HG03139 (cell line): ENCODE data around the gene CDH4.

Experiments used
- ATAC-seq: cut with Tn5 transposase; IDR thresholded peaks from one replicate; pipeline ENCODE4 v1.9.1; 2021; ENCODE audit not compliant: unreplicated experiment

The CDH4 gene

GRCh38 chr20:61528591-61528990 is 276.5 kb downstream of the CDH4 start:
- ATAC-seq: no peak

GRCh38 chr20:61529354-61529753 is 277.3 kb downstream of the CDH4 start:
- ATAC-seq: no peak

GRCh38 chr20:61531553-61532345 is 279.7 kb downstream of the CDH4 start:
- ATAC-seq: no peak

- no peak for ATAC-seq
These were observed 280.7 kb downstream of the CDH4 start for GRCh38 chr20:61532736-61533135.

GRCh38 chr20:61533231-61533631 is 281.2 kb downstream of the CDH4 start:
- ATAC-seq: no peak

- no peak for ATAC-seq
These were observed 282.3 kb downstream of the CDH4 start for GRCh38 chr20:61534346-61534745.

GRCh38 chr20:61535091-61535490 is 283.0 kb downstream of the CDH4 start:
- no peak for ATAC-seq

GRCh38 chr20:61535536-61535935 is 283.5 kb downstream of the CDH4 start:
- ATAC-seq: no peak

GRCh38 chr20:61535956-61536355 is 283.9 kb downstream of the CDH4 start:
- no peak for ATAC-seq

GRCh38 chr20:61536671-61537070 is 284.6 kb downstream of the CDH4 start:
- no peak for ATAC-seq

GRCh38 chr20:61537239-61538182 is 285.4 kb downstream of the CDH4 start:
- no peak for ATAC-seq

- ATAC-seq: no peak
These were observed 286.3 kb downstream of the CDH4 start for GRCh38 chr20:61538183-61538942.

GRCh38 chr20:61538943-61539265 is 286.8 kb downstream of the CDH4 start:
- ATAC-seq: no peak

GRCh38 chr20:61539706-61540360 is 287.8 kb downstream of the CDH4 start:
- ATAC-seq: no peak

GRCh38 chr20:61541537-61541936 is 289.5 kb downstream of the CDH4 start:
- no peak for ATAC-seq

GRCh38 chr20:61543086-61543485 is 291.0 kb downstream of the CDH4 start:
- ATAC-seq: no peak

GRCh38 chr20:61543931-61544745 is 292.1 kb downstream of the CDH4 start:
- ATAC-seq: no peak

- ATAC-seq: no peak
These were observed 293.1 kb downstream of the CDH4 start for GRCh38 chr20:61544910-61545889.

- ATAC-seq: no peak
These were observed 294.6 kb downstream of the CDH4 start for GRCh38 chr20:61546641-61547040.
